ENCODE measurements around the gene BOK.
"Not testable (repeated sequence)": the region's sequence is repeated elsewhere in the genome, so short reads cannot be mapped to it uniquely, and the experiment has no call there.

BOK gene, protein sequence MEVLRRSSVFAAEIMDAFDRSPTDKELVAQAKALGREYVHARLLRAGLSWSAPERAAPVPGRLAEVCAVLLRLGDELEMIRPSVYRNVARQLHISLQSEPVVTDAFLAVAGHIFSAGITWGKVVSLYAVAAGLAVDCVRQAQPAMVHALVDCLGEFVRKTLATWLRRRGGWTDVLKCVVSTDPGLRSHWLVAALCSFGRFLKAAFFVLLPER

DNA sequence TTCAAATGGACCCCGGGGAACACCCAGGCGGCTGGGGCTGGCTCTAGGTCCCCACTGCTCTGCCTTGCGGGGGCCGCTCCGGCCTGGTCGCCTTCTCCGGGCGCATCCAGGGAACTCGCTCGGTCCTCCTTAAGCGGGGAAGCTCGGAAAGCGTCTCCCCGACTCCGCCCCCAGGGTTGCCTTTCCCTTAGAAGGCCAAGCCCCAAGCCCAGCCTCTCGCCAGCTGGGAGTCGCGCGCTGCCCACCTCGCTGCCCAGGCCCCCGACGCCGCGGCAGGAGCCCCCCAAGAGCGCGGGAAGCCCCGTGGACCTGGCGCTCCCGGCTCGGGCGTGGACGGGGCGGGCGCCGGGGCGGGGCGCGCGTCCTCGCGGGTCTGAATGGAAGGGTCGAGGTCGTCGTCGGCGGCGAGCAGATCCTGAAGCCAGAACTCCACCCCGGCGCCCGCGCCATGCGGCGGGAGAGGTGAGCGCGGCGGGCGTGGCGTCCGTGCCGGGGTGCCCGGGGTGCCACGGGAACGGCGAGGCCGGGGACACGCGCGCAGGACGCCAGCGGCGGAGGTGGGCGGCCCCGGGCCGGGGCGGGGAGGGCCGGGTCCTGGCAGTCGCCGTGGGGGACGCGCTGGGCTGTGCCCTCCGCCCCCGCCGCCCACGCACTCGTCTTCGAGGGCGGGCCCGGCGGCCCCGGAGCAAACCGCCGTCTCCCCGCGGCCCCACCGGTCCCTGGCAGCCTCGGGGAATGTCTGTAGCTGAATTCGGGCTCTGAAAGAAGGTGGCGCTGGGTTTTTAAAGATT lies at the start of gene BOK:
TSS of gene BOK (plus strand) at position 214 of the 791 bp plus-strand sequence. CDS start 739 bp downstream, outside the sequence.
- DNase-seq (ENCODE audit: low read depth) = no peak

DNA sequence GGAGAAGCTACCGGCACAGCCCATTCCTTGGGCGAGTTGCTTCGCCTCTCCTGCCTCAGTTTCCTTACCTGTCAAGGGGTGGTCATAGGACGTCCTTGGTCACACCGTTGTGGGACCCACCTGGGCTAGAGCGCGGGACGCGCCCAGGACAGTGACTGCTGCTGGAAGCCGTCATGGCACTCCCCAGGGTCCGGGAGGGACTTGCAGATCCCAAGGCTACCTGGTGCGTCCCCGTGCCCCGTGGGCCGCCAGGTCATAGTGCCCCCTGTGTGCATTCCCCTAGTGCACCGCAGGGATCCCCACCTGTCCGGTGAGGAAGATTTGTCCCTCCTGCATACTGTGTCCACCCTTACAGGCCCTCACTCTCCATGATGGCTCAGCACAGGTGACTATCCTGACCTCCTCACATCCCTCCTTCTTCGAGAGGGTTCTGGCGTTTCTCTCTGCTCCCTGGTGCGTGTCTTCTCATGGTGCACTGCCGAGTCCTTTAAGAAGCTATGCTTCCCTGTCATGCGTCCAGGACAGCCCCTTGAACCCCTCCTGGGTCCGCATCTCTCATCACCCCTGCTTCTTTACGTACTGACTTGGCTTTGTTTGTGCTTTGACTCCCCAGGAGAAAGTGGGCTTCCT lies 49.3 kb upstream of the BOK start:
- DNase-seq (ENCODE audit: low read depth) = no peak

DNA sequence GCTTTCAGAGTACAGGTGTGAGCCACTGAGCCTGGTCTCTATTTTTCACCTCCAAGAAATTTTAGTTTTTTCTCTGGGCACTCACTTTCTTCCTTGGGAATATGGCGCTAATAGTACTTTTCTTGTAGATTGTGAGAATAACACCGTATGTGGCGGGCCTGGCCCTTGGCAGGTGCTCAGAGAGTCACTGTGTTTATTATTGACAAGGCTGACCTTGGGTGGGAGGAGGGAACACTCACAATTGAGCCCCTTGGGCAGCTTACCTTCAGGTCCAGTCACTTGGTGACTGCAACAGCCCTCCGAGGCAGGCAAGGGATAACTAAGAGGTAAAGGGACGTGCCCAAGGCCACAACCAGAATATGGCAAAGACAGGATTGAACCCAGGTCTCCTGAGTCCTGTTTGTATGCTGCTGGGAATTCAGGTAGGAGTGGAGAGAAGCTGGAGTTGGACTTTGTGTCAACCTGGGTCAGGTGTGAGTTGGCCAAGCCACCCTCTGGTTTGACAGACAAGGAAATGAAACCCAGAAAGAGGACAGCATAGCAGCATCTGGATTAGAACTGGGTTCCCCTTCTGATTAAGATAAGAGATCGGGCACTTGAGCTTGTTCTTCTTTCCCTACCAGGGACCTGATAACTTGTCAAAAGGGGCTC lies 47.3 kb upstream of the BOK start:
- no peak for DNase-seq (ENCODE audit: low read depth)

DNA sequence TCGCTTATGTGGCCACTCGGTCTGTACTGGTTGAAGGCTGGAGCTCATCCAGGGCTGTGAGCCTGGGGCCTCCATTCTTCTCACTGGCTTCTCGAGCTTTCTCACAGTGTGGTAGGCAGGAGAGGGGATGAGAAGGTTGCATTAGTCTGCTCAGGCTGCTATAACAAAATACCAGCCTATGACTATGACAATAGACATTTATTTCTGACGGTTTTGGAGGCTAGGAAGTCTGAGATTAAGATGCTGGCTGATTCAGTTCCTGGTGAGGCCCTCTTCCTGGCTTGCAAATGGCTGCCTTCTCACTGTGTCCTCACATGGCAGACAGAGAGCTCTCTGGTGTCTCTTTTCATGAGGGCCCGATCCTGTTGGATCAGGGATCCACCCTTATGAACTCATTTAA lies 44.0 kb upstream of the BOK start:
- DNase-seq (ENCODE audit: low read depth) = no peak

DNA sequence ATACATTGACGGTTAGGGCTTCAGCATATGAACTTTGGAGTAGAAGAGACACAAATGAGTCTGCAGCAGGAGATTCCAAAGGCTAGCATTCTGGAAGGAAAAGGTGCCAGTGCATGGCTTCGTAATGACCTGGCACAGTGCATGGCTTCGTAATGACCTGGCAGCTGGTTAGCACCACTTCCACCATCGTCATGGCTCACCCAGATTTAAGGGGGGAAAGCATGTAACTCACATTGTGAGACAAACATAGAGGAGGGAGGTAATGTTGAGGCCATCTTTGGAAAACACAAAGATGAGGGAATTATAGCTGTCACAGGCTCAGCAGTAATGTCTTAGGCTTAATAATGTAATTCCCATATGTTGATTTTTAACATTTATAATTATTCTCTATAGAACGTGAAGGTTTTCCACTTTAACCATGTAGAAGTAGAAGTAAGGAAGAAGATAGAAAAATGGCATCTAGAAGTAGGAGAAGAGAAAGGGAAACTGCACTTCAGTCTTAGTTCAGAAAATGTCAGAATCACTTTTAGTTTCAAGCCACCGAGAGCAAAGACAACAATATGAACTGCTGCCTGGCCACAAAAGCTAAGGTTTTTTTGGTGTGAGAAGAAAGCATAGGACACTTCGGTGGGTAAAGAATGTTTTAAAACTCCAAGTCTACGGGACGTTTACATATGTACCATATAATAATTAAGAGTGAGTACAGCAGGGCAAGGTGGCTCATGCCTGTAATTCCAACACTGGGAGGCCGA lies 43.4 kb upstream of the BOK start:
- DNase-seq (ENCODE audit: low read depth) = no peak

DNA sequence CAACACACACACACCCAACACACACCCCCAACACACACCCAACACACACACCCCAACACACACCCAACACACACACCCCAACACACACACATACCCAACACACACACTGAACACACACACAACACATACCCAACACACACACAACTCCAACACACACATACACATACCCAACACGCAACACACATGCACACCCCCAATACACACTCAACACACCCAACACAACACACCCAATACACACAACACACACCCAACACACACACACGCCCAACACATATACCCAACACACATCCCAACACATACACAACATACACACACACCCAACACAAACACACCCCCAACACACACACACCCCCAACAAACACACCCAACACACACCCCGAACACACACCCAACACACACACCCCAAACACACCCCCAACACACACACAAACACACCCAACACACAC lies 42.0 kb upstream of the BOK start:
- DNase-seq (ENCODE audit: low read depth) = no peak

DNA sequence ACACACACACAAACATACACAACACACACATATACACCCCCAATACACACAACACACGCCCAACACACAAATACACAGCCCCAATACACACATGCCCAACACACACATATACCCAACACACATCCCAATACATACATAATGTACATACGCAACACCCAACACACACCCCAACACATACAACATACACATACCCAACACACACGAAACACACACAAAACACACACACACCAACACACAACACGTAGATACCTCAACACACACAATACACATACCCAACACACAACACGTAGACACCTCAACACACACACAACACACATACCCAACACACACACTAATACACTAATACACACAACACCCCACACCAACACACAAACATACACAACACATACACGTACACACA lies 41.2 kb upstream of the BOK start:
- no peak for DNase-seq (ENCODE audit: low read depth)

DNA sequence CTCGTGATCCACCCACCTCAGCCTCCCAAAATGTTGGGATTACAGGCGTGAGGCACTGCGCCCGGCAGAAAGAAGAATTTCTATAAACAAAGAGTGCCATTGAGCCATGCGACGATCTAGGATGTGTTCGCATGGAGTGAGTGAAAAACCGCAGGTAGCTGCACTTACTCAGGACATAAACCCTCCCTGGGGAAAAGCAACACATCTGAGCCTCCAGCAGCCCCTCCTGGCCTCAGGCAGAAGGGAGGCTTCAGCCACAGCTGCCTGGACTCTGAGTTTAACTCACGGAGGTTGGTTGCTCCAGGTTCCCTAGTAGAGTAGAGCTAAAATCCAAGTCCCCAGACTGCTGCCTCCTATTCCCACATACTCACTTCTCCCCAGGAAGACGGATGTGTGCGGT lies 38.9 kb upstream of the BOK start:
- no peak for DNase-seq (ENCODE audit: low read depth)

DNA sequence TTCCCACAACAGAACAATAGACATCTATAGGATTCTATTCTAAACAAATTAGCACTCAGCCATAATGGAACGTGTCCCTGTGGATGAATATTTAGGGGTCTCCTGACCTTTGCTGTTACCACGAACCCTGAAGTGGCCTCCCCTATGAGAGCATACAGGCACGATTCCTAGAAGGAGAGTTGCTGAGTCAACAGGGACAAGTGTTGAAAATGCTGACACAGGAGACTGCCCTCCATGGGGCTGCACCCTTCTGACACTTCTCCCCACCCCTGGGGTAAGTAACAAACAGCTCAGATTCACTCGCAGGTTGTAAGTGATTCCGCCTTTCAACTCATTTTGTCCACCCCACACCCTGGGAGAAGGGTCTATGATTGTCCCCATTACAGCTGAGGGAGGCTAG lies 36.1 kb upstream of the BOK start:
- DNase-seq (ENCODE audit: low read depth) = no peak

DNA sequence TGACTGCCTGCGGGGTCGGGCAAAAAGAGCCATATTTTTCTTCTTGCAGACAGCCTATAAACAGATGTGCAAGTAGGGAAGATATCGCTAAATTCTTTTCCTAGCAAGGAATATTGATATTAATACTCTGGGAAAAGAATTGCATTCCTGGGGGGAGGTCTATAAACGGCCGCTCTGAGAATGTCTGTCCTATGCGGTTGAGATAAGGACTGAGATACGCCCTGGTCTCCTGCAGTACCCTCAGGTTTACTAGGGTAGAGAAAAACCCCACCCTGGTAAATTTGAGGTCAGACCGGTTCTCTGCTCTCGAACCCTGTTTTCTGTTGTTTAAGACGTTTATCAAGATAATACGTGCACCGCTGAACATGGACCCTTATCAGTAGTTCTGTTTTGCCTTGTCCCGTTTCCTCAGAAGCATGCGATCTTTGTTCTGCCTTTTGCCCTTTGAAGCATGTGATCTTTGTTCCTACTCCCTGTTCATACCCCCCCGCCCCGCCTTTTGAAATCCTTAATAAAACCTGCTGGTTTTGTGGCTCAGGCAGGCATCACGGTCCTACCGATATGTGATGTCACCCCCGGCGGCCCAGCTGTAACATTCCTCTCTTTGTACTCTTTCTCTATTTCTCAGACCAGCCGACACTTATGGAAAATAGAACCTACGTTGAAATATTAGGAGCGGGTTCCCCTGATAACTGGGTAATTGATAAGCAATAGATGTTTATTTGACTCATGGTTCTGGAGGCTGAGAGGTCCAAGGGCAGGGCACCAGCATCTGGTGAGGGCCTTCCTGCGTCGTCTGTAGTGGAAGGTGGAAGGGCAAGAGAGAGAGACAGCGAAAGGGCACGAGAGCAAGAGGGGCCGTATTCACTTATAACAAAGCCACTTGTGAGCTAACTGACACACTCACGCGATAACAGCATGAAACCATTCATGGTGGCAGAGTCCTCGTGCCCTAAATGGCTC lies 32.4 kb upstream of the BOK start:
- not testable (repeated sequence) for DNase-seq (ENCODE audit: low read depth)

DNA sequence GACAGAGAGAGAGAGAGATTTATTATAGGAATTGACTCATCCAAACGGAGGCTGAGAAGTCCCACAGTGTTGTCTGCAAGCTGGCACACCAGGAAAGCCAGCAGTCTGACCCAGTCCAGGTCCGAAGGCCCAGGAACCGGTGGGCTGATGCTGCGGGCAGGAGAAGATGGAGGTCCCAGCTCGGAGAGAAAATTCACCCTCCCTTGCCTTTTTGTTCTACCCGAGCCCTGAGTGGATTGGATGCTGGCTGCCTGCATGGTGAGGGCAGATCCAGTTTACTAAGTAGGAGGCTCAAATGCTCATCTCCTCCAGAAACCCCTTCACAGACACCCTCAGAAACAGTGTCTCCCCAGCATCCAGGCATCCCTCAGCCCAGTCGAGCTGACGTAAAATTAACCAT lies 28.0 kb upstream of the BOK start:
- DNase-seq (ENCODE audit: low read depth) = no peak

DNA sequence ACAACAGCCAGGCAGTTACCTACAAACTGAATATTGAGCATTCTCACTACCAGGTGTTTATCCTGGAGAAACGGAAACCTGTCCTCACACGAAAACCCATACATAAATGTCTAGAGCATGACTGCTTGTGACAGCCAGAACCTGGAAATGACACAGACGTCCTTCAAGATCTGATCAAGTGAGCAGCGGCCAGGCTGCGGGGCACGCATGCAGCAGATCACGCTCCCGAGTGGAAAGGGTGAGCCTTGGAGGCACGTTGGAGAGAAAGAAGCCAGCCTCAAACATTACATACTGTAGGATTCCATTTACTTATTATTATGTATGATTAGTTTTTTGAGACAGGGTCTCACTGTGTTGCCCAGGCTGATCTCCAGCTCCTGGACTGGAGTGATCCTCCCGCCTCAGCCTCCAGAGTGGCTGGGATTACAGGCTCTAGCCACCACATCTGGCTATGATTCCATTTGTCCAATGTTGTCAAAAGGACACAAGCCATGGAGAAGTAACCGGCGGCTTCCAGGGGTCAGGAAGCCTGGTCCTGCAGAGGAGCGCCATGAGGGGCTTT lies 27.3 kb upstream of the BOK start:
- DNase-seq (ENCODE audit: low read depth) = no peak

DNA sequence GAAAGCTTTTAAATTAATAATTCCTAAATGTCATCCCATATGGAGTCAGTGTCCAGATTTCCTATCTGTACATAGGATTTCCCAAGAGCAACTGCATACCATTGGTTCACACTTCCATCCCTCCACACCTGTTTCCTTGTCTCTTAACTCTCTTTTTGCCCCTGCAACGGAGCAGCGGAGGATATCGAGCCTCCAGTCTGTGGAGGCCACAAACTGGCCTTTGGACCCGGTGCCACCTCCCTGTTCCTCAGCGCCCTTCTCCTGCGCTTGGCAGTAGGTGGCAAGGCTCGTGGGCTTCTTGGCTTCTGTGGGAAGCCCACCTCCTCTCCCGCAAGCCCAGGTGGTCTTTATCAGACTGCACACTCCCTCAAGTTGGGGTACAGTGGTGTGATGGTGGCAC lies 26.4 kb upstream of the BOK start:
- DNase-seq (ENCODE audit: low read depth) = no peak

DNA sequence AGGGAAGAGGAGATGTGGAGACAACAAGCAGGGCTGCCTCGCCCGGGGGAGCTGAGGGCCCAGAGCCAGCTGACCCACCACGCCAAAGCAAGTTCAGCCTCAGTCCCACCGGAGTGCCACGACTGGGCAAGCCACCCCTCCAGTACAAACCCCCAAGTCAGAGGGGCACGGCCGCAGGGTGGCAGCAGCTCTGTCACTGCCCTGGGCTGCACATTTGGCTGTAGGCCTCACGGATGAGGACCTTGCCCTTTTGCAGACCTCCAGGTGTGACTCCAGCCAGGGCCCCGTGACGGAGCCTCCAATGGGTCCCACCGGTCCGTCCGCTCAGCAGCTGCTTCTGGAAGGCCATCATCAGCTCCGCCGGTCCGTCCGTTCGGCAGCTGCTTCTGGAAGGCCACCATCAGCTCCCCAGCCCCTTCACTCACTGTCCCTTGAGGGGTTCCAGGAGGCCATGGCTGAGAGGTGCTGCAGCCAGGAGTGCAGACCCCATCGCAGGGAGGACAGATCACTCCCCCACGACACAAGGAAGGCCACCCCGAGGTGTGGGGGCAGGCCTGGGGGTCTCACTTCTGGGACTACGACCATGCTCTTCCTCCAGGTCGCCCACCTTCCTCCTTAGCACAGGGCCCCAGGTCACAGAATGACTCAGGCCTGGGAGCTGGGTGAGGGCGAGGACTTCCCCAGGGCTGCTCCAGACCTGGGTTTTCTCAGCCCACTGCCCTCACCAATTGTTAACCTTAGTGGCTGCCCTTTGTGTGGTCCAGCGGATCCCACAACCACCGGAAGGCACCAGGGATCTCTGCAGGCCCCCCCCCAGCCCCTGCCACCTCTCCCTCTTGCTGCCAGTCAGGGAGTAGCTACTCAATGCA lies 25.6 kb upstream of the BOK start:
- no peak for DNase-seq (ENCODE audit: low read depth)

DNA sequence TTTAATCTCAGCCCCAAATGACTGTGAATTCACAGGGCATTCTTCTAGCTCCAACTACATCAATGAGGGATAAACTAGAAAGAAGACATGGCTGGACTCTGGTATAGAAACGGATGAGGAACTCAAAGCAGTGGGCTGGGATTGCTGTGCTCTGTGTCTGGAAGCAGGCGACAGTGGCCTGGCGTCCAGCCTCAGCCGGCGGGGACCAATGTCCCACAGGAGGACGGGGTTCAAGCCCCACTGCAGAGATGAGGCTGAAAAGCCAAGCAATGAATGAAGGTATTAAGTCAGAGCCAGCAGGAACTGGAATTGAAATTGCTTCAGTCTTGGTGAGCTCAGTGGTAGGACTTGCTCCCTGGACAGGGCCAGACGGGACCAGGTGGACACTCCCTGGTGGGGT lies 24.3 kb upstream of the BOK start:
- DNase-seq (ENCODE audit: low read depth) = no peak

DNA sequence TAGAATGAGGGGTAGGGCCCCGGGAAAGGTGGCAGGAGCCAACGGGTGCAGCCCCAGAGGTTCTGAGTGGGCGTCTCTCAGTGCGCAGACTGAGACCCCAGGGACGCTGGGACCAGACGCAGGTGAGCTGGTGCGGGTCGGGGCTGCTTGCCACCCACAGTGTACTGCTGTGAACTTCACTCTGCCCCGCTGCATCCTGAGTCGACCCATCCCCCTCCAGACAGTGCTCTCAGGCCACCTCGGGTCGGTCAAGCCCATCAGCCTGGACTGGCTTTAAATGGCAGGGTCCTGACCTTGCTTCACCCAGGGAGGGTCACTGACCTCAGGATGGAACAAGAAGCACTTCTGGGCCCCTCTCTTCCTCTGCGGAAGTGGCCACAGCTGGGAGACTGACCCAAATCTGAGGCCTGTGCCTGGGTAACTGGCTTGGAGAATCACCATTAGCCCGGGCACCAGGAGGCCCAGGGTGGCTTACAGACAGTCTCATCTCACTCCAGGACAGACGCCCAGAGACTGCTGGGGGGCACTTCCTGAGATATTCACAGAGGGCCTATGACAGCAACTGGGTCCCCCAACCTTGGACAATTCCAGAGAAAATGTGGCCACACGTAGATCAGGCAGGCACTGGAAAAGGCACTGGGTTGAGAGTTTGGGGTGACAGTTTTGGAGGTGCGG lies 23.7 kb upstream of the BOK start:
- DNase-seq (ENCODE audit: low read depth) = no peak

DNA sequence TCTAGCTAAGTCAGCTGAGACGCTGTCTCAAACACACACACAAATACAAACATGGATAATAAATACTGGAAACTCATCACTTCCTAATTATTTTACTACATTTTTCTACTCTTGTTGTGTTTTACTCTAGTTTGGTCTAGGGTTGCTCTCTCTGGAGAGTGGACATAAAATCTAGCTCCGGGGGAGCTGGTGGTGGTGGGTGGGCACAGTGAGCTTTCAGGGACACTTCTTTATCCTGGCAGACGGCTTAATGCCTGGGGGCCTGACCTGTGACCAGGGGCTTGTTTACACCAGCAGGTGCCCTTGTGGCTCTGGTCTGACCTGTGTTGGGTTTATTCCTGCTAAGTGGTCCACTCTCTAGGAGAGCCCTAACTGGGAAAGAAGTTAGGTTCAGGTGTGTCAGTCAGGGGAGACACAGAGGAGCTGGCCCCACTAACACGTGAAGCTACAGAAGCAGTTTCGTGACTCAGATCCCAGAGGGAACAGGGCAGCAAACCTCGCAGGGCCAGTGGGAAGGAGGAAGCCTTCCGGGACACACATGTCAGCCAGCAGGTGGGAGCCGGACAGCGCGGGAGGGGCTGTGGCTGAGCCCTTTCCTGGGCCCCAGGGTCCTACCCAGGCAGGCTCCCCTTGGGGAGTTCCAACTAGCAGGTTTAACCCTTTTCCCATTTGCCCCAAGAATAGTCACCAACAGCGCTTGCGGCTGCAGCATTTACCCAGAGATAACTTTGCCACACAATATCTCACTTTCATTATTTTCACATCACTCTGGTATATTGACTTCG lies 22.5 kb upstream of the BOK start:
- DNase-seq (ENCODE audit: low read depth) = no peak
